ENCODE data around the gene MIGA1.

MIGA1 gene

DNA sequence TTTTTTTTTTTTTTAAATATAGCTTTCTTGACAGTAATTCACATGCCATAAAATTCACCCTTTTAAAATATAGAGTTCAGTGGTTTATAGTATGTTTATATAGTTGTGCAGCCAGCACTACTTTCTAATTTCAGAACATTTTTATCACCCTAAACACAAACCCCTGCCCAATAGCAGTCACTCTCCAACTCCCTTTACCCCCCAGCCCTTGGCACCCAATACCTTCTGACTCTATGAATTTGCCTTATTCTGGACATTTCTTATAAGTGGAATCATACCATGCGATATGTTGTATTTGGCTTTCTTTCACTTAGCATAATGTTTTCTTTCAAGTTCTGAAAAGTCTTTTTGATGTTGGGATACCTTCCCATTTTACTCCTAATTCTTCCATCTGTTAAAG, 66.5 kb downstream of the MIGA1 start:
- DNase-seq (ENCODE audit: low spot score): no peak

DNA sequence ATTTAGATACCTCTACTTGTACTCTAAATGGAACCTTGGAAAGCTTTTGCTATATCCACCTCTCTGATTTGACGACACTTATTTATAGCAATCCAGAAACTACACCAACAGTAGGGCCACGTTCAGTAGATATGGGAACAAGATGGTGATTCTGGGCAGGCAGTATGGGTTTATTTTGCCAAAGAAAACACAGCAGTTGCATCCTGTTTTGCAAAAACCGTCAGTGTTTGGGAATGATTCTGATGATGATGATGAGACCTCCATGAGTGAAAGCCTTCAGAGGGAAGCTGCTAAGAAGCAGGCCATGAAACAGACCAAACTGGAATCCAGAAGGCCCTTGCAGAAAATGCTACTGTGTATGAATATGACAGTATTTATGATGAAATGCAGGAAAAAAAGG, 67.5 kb downstream of the MIGA1 start:
- DNase-seq (ENCODE audit: low spot score): no peak

DNA sequence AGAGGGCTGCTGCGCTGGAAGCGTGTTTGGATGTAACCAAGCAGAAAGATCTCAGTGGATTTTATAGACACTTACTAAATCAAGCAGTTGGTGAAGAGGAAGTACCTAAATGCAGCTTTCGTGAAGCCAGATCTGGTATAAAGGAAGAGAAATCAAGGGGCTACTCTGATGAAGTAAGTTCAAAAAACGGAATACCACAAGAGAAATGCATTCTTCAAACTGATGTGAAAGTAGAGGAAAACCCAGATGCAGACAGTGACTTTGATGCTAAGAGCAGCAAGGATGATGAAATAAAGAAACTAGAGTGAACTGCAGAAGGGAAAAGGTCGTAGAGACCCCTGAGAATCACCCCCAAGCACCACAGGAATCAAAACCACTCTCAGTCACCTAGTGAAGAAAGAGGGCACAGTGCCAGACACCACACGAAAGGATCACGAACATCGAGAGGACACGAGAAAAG, 68.2 kb downstream of the MIGA1 start:
- DNase-seq (ENCODE audit: low spot score): no peak

DNA sequence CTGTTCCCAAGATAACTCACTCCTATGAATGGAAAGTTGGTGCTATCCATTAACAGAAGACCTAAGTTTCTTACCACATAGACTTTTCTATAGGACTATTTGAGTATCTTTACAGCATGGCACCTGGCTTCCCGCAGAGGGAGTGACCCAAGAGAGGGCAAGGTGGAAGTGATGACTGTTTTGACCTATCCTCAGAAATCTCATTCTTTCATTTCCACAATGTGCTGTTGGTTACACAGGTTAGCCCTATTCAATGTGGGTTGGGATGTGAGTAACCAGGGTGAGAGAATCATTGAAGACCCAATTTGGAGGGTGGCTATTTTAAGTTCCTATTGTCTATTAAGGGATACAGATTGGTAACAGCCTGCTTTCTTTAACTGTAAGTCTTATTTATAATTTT, 70.6 kb downstream of the MIGA1 start:
- DNase-seq (ENCODE audit: low spot score): no peak

DNA sequence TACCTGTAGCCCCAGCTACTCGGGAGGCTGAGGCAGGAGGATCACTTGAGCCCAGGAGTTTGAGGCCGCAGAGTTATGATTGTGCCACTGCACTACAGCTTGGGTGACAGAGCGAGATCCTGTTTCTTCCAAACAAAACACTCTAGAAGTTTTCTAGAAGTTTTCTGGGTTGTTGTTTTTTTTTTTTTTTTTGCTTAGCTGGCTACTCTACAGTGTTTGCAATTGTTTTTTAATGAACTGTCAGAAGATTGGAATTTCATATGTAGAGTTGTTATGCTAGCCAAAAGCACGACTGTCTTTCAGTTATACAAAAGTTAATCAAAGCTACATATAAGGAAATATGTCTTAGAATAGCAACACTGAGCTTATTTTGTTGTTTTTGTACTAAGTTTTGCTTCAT, 78.1 kb downstream of the MIGA1 start:
- DNase-seq (ENCODE audit: low spot score): no peak

DNA sequence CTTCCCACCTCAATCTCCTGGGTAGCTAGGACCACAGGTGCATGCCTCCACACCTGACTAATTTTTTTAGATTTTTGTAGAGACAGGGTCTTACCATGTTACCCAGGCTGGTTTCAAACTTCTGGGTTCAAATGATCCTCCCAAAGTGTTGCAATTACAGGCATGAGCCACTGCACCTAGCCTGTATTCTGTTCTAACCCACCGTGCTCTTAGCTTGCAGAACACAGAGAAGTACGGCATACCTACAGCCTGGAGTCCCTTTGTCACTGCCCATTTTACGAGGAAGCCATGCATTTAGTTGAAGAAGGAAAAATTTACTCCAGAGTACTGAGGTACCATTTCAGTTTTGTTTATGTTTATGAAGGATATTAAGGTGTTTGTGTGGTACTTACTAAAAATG, 79.3 kb downstream of the MIGA1 start:
- DNase-seq (ENCODE audit: low spot score): no peak

DNA sequence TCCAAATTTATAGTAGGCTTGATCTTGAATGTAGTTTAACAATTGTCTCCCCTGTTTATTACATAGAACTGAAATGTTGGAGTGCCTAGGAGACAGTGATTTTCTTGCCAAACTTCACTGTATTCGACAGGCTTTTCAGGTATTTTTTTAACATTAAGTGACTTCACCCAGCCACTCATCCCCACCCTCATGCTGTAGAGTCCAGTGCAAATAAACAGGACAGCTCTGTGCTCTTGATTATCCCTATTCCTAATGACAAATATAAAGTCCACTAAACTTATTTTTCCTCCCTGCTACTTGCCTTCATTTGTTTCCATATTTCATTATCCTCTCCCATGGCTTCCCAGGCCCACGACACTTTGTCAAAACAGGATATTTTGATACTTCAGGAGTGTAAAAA, 79.8 kb downstream of the MIGA1 start:
- no peak for DNase-seq (ENCODE audit: low spot score)

DNA sequence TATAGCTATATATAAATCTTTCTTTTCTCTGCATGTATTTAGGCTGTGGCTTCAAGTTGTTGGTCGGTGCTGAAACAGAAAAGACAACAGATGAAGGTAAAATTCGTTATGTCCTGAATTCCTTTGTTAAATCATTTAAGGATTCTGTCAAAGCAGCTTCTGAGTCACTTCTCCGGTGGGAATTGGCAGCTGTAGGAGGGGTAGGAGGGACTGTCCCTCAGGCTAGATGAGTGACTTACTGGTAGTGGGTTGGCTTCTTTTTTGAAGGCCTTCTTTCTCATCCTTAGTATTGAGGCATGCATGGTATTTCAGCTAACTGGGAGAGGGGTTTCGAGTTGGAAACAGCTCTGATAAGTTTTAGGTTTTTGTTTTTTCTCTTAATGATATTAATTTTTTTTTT, 86.8 kb downstream of the MIGA1 start:
- DNase-seq (ENCODE audit: low spot score): no peak

DNA sequence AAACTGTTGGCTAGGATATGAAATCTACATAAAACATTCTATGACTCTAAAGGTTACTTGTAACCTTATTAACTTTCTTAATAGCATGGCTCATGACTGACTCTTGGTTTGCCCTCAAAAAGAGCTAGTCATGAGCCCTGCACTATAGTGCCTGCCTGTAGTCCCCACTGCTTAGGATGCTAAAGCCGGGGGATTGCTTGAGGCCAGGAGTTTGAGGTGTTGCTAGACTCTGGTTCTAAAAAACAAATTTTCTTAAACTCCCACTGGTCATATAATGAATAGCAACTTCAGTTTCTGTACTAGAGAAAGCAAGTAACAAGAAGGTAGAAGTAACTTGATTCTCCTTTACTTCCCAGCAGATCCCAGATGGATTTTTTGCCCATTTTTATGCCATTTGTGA, 93.2 kb downstream of the MIGA1 start:
- no peak for DNase-seq (ENCODE audit: low spot score)

DNA sequence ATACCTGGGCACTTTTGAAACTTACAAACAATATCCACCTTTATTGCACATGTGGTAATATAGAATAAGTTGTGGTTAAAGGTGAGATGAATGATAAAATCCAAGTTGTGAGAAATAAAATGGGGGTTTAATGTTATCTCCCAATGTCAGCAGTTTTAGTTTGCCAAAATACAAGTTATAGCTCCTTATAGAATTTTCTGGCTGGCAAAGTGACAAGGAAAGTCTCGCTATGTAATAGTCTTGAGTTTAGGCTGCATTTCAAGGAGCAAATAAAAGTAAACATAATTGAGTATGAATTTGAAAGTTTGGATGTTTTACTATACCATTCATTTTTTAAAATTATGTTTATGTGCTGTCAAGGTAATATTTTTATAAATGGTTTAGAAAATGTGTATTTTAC, 94.0 kb downstream of the MIGA1 start:
- no peak for DNase-seq (ENCODE audit: low spot score)

DNA sequence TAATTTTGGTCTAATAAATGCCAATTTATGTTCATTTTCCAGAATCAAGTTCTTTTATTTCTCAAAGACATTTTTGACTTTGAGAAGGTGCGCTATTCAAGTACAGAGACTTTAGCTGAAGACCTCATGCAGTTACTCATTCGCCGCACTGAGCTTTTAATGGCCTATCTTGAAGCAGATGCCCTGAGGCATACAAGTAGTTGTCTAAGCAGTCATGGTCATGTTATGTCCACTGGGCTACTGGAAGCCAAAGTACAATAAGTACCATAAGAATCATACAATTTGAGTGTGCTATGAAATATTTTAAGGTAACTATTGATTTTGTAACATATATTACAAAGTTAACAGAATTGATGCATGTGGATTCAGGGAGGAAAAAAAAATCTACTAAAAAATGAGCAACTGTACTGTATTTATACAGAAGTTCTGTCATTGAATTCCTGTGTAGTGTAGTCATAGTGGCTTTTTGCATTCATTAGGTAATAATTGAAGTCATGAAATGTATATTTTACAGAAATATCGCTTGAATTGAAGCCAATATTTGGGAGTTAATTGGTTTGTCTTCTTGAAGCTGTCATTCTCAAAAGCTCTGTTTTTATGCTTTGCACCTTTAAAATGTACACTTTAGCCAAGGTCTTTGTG, 95.5 kb downstream of the MIGA1 start:
- DNase-seq (ENCODE audit: low spot score): no peak

DNA sequence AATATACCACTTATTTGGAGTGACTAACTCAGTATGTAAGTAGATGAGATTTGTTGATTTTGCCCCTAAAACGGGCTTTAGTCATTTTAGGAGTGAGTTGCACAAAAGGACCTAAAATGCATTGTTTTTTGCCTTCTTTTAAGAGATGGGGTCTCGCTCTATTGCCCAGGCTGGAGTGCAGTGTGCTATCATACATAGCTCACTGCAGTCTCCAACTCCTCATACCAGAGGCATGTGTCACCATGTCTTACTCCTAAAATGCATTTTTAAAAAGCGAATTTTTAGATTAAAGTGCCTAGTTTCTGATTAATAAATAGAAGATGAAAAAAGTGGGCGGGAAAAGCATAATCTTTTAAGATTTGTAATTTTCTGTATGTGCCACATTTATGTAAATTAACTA, 97.4 kb downstream of the MIGA1 start:
- no peak for DNase-seq (ENCODE audit: low spot score)

DNA sequence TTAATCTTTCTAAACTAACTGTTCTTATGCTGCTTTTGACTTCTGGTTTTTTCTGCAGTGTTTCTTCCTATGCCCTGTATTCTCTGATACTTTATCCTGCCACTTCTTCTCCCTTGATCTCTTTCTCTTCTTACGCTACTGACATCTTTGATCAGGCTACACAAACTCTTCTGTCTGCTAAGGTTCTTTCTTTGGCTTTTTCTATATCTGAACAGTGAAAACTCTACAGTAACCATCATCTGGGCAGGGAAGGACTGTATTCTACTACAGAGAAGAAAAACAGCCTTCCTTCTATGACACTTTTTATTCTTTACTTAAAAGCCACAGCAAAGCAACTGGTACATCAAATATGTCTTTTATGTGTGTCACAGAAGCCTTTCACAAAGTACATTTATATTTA, 101.6 kb downstream of the MIGA1 start:
- DNase-seq (ENCODE audit: low spot score): no peak

DNA sequence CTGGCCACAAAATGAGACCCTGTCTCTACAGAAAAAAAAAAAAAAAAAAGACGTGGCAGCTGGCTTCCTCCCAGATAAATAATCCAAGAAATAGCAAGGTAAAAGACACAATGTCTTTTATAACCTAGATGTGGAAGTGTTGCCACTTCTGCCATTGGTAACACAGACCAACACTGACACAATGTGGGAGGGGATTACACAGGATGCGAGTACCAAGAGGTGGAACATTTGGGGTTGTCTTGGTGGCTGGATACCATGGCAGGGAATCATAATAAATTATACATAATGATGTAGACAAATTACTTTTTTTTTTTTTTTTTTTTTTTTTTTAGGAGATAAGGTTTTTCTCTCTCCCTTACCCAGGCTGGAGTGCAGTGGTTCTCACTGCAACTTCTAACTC, 103.0 kb downstream of the MIGA1 start:
- no peak for DNase-seq (ENCODE audit: low spot score)

DNA sequence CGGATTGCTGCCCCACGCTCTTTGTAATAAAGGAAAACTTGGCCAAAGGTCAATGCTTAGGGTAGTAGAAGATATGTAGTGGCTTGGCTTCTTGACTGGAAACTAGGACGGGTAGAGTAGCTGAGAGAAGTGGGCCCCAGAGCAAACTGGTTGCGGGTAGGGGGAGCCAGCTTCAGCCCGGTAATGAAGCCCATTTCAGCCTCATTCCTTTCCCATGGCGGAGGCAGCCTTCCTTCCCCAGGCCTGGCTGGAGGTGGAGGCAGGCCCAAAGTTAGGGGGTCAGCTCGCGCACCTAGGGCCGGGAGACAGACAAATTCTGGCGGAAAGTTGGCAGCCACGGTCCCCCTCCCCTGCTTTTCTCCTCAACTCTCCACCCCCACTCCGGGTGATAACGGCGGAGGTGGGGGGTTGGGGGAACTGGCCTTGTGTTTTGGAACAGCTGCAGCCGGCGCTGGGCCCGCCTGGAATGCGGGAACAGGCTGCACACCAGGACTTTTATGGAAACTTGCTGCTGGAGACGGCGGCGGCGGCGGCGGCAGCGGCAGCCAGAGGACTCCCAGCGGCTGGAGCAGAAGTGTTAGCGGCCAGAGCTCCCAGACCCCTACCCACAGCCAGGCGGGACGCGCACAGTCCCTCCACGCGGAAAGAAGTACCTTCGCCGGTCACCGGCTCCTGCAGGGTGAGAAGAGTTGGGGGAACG, 108.8 kb downstream of the MIGA1 start, which contains the start of gene NEXN:
NEXN (plus strand) TSS at position 544 of the 700 bp plus-strand sequence. CDS start 27,483 bp downstream, outside the sequence.
- DNase-seq (ENCODE audit: low spot score): peak; percentile 40

DNA sequence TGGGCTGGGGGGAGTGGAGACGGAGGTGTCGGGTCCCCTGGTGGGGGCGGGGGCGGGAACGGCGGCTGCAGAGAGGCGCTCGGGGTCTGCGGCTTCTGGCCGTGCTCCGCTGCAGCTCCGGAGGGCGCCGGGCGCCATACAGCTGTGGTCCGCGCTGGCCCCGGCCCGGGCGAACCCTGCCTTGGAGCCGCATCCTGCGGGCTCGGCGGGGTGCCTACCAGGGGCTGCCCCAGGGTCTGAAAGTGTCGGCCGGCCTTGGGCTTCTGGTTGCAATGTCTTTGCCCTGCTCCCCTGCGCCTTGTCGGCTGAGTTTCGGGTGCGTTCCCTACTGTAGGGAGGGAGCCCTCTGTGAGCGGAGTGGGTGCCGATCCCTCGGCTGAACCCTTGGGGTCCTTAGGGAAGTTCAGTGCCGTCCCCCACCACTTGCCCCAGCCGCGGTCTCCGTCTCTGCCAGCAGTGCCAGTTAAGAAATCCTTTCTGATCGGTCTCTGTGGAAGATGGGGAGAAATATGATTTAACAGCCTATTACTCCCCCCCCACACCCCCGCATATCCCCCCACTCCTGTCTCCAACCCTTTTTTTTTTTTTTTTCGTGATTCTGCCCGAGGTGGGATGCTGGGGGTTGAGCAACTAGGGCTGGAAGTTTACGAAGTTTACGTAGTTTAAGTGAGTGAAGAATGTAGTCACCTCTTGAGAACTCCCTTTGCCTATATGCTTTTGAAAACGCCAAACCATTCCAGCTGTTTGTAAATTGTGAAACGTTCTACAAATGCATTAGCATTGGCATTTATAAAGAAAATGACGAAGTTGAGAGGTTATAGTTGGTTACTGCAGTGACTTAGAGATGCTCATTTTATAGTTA, 109.6 kb downstream of the MIGA1 start:
- peak; percentile 12 for DNase-seq (ENCODE audit: low spot score)

DNA sequence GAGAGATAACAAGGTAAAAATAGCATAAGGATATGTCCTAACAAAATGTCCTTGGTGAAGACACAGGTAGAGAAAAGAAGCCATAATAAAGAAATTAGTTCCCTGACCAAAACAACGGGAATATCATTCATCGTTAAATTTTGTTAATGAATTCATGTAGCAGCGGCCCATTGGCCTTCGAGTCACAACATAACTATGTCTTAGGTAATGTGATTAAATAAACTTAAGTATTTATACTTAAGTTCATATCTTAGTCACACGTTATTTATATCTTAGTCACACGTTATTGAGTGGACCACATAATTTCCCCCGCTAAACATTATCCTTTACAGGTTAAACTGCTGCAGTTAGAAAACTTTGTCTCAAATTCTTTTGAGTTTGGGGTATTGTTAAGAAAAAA, 110.2 kb downstream of the MIGA1 start:
- no peak for DNase-seq (ENCODE audit: low spot score)

DNA sequence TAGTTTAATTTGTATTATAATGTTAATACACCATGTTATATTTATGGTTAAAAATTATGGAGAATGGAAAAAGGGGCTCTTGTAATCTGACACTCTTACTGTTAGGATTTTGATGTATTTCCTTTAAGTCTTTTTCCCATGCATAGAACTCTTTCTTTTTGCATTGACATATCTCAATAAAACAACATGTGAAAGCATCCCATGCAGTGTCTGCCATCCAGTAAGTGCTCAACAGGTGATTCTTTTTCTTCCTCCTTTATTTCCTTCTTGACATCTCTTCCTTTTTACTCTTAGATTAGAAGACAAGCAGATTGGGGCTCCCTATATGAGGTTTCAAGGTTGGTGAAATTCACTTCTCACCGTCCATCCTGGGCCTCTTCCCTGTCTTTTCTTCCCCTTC, 111.8 kb downstream of the MIGA1 start:
- no peak for DNase-seq (ENCODE audit: low spot score)

DNA sequence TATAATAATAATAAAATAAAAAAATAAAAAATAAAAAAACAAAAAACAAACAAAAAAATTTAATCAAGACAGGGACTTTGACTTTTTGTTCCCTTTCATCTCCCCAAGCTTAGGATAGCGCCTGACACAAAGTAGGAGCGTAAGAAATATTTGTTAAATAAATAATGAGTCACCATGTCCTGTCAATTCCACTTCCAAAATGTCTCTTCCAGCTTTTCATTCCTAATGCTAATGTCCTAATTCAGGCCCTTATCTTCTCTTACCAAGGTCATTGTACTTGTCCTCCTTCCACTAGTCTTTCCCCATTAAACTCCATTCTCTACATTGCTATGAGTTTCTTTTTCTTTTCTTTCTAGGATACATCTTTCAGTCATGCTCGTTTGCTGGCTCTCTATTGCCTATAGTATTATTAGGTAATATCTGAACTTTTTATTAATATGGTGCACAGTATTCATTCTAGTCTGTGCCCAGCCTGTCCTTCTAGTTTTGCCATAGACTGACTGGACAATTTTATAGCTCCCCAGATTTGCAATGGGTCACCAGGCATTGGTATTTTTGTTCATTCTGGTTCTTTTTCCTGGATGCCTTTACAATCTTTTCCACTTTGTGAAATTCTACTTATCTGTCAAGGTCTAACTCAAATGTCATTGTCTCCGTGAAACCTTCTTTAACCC, 120.3 kb downstream of the MIGA1 start:
- DNase-seq (ENCODE audit: low spot score): no peak

DNA sequence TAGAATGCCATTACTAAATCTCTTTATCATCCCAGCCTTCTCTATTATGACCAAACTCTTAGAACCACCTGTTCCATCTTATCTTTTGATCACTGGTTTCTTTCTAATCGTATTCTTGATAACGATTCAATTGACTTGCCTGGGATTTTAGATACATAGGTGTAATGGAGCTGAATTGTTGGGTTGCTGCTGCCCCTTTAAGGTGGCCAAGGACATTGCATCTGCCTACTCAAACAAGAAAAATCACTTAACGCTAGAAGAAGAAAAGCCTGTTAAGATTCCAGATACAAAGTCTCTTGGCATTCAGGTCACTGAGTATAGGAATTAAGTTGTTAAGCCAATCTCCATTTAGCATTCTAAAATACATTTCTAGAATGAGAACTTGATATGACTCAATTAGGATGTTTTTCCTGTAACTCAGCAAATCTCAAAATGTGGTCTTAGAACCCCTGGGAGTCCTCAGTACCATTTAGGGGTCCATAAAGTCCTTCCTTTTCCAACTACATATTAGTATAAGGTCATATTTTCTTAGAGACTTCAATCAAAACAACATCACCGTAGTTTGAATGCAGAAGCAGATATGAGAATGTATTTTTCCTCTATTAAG, 121.3 kb downstream of the MIGA1 start:
- DNase-seq (ENCODE audit: low spot score): peak; percentile 52

DNA sequence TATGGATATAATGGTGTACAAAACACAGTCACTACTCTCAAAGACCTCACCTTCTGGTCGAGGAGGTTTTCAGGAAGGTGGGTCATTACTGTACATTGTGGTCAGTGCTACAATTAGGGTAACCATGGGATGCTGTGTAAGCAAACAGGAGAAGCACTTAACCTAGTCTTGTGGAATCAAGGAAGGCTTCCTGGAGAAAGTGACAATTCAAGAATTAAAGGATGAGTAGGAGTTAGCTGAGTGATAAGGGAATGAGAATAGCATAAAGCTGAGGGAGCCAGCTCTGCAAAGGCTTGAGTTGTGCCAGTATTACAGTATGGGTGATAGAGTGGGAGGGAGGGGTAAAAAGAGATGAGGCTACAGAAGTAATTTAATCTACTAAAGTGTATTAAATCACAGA, 126.2 kb downstream of the MIGA1 start:
- no peak for DNase-seq (ENCODE audit: low spot score)
